IMR-90 (cell line): ENCODE measurements around the gene RNFT2. TPM values are rescaled to one million over a fixed set of nuclear protein-coding genes. Genes with fewer than 3 reads are reported as not detected.

Source experiments
- ATAC-seq: fragments of 200-7000 bp; cut with Tn5 transposase; 2 replicates; pipeline ENCODE4 v1.9.1; 2020; ENCODE audit warnings: low read depth, mild to moderate bottlenecking, moderate library complexity
- BruUV-seq: library from RNA; stranded (reverse); fragments of 400-500 nt; replicated peaks from 2 replicates; lab custom pipeline; 2021; lab: Mats Ljungman, UMichigan
- CTCF ChIA-PET: fragments of 300-600 bp; formaldehyde crosslinking; extraction: SDS; loops from one replicate; lab custom pipeline; 2021; ENCODE audit warnings: antibody characterized with exemption; lab: Yijun Ruan, JAX
- POLR2A ChIA-PET: fragments of 300-600 bp; sonication (Branson Sonifier 250); formaldehyde crosslinking; loops from one replicate; lab custom pipeline; 2022; ENCODE audit warnings: antibody characterized with exemption; ENCODE audit not compliant: unreplicated experiment; lab: Charles Lee
- DNase-seq: peaks from one replicate; pipeline ENCODE4 v3.0.0; 2013
- H2AFZ ChIP-seq: replicated peaks from 2 replicates; pipeline ENCODE3; 2013; ENCODE audit warnings: low read length, mild to moderate bottlenecking; ENCODE audit not compliant: poor library complexity
- H2AK5ac ChIP-seq: 2 replicates; pipeline ENCODE4 v1.6.1; 2013; ENCODE audit warnings: low read depth, low read length, inconsistent platforms
- H2AK9ac ChIP-seq: replicated peaks from 2 replicates; pipeline ENCODE3; 2013; ENCODE audit warnings: mild to moderate bottlenecking, low read depth, low read length, moderate library complexity; ENCODE audit not compliant: poor library complexity
- H2BK120ac ChIP-seq: 2 replicates; pipeline ENCODE4 v1.6.1; 2013; ENCODE audit warnings: low read depth, low read length, inconsistent platforms
- H2BK15ac ChIP-seq: 3 replicates; pipeline ENCODE4 v1.6.1; 2013; ENCODE audit warnings: low read depth, low read length, inconsistent platforms
- H2BK20ac ChIP-seq: 2 replicates; pipeline ENCODE4 v1.6.1; 2013; ENCODE audit warnings: low read depth, mild to moderate bottlenecking, inconsistent platforms, low read length, moderate library complexity
- H2BK5ac ChIP-seq: 2 replicates; pipeline ENCODE4 v1.6.1; 2013; ENCODE audit warnings: mild to moderate bottlenecking, low read depth, low read length, inconsistent platforms; ENCODE audit not compliant: poor library complexity, severe bottlenecking
- H3K14ac ChIP-seq: replicated peaks from 2 replicates; pipeline ENCODE4 v1.6.1; 2013; ENCODE audit warnings: low read depth, low read length, inconsistent platforms
- H3K18ac ChIP-seq: 2 replicates; pipeline ENCODE4 v1.6.1; 2013; ENCODE audit warnings: low read depth, low read length, control low read depth
- H3K23ac ChIP-seq: 2 replicates; pipeline ENCODE4 v1.6.1; 2013; ENCODE audit warnings: low read depth, low read length, inconsistent platforms
- H3K27ac ChIP-seq: 2 replicates; pipeline ENCODE4 v1.5.1; 2013; ENCODE audit warnings: mild to moderate bottlenecking, control low read depth, low read length; ENCODE audit not compliant: insufficient read depth
- H3K27me3 ChIP-seq: 2 replicates; pipeline ENCODE4 v1.6.1; 2013; ENCODE audit warnings: low read length; ENCODE audit not compliant: control insufficient read depth, insufficient read depth
- H3K36me3 ChIP-seq: 2 replicates; pipeline ENCODE4 v1.6.1; 2013; ENCODE audit warnings: low read length, mixed read lengths; ENCODE audit not compliant: control insufficient read depth, insufficient read depth
- H3K4ac ChIP-seq: 2 replicates; pipeline ENCODE4 v1.6.1; 2013; ENCODE audit warnings: low read depth, low read length, inconsistent platforms
- H3K4me1 ChIP-seq: 2 replicates; pipeline ENCODE4 v1.6.1; 2013; ENCODE audit warnings: low read length, mixed read lengths; ENCODE audit not compliant: control insufficient read depth, insufficient read depth
- H3K4me2 ChIP-seq: 2 replicates; pipeline ENCODE4 v1.6.1; 2013; ENCODE audit warnings: low read depth, mild to moderate bottlenecking, control low read depth, low read length, moderate library complexity
- H3K4me3 ChIP-seq: 2 replicates; pipeline ENCODE4 v1.5.1; 2013; ENCODE audit warnings: low read depth, mild to moderate bottlenecking, control low read depth, low read length, moderate library complexity; ENCODE audit not compliant: insufficient read depth
- H3K56ac ChIP-seq: 2 replicates; pipeline ENCODE4 v1.6.1; 2013; ENCODE audit warnings: low read length, inconsistent platforms; ENCODE audit not compliant: insufficient read depth; ENCODE audit errors: extremely low read depth
- H3K79me1 ChIP-seq, 2 experiments: 2 replicates each; pipeline ENCODE4 v1.6.1; 2013; ENCODE audit warnings: low read length in 2 of 2, inconsistent platforms in 1 of 2, low read depth in 1 of 2
- H3K9ac ChIP-seq: 2 replicates; pipeline ENCODE4 v1.6.1; 2013; ENCODE audit warnings: low read depth, low read length, control low read depth
- H3K9me1 ChIP-seq: 2 replicates; pipeline ENCODE4 v1.6.1; 2013; ENCODE audit warnings: low read length, inconsistent platforms; ENCODE audit not compliant: insufficient read depth
- H3K9me3 ChIP-seq: 2 replicates; pipeline ENCODE4 v1.6.1; 2013; ENCODE audit warnings: low read length; ENCODE audit not compliant: control insufficient read depth, insufficient read depth
- H4K20me1 ChIP-seq: 2 replicates; pipeline ENCODE4 v1.6.1; 2013; ENCODE audit warnings: low read length, inconsistent platforms; ENCODE audit not compliant: insufficient read depth
- H4K5ac ChIP-seq: 2 replicates; pipeline ENCODE4 v1.6.1; 2013; ENCODE audit warnings: mild to moderate bottlenecking, low read depth, low read length, control low read depth
- H4K8ac ChIP-seq, 2 experiments: 2 replicates each; pipeline ENCODE4 v1.6.1; 2013; ENCODE audit warnings: low read depth in 2 of 2, low read length in 2 of 2, control low read depth in 1 of 2, inconsistent platforms in 1 of 2
- H4K91ac ChIP-seq: 2 replicates; pipeline ENCODE4 v1.6.1; 2013; ENCODE audit warnings: low read depth, low read length, inconsistent platforms; ENCODE audit not compliant: insufficient read depth
- MAZ ChIP-seq: IDR thresholded peaks from 2 replicates; pipeline ENCODE4 v1.6.1; 2012; ENCODE audit warnings: low read depth, mild to moderate bottlenecking, low read length, improper control_type of control experiment, moderate library complexity, borderline replicate concordance
- MXI1 ChIP-seq: IDR thresholded peaks from 2 replicates; pipeline ENCODE4 v1.6.1; 2012; ENCODE audit warnings: low read depth, mild to moderate bottlenecking, low read length, moderate library complexity, borderline replicate concordance
- WGBS, 2 experiments: methylation state at CpG; one replicate each; pipeline versions ENCODE4 v1.1.5 to v1.1.7; 2013; ENCODE audit warnings: missing lambda C conversion rate in 2 of 2; ENCODE audit not compliant: insufficient read length in 1 of 2; ENCODE audit errors: extremely low coverage in 2 of 2; 5-methylcytosine and 5-hydroxymethylcytosine counted together
- dilution Hi-C: fragments of 300-500 bp; cut with HindIII; formaldehyde crosslinking; loops from one replicate; pipeline ENCODE4 v1.14.3; 2018; ENCODE audit warnings: low sequenced_read_pairs; ENCODE audit not compliant: unreplicated experiment
- in situ Hi-C: fragments of 300-500 bp; cut with MboI; formaldehyde crosslinking; loops from 3 replicates; pipeline ENCODE4 v1.14.3; 2019; ENCODE audit warnings: low sequenced_read_pairs, inconsistent platforms, mixed read lengths
- intact Hi-C: fragments of 100-400 bp; cut with micrococcal nuclease; formaldehyde crosslinking; loops from 2 replicates; pipeline ENCODE4 v1.10.0; 2022
- polyA plus RNA-seq, 3 experiments: library from polyadenylated mRNA; depleted of rRNA; stranded (reverse); fragments of >200 nt; gene quantifications; 2 replicates each; pipeline ENCODE4 v1.2.3, GENCODE V29; 2012; ENCODE audit warnings: low replicate concordance in 1 of 3
- total RNA-seq: library from RNA; depleted of rRNA; stranded (reverse); fragments of >200 nt; gene quantifications from 2 replicates; pipeline ENCODE4 v1.2.3, GENCODE V29; 2012

RNFT2 gene
- total and polyA plus RNA-seq, 2 of the 4 experiments (the other 2 are of a cell fraction), result 1.6 to 2.3 TPM

- 0 out of 2 replicates have a peak, but pooled peaks cover 3% of the 10 kb centered on the region for H3K27me3 ChIP-seq
- dilution Hi-C loops (no loop called here), intact Hi-C loops (no loop called here), in situ Hi-C loops (no loop called here)
- H3K9ac ChIP-seq, result no peak overlapping the region
- no peak overlapping the region for H4K8ac ChIP-seq
- H3K23ac ChIP-seq, result no peak overlapping the region
- H3K18ac ChIP-seq, result no peak overlapping the region
- H3K79me1 ChIP-seq, result no peaks in the 10 kb centered on the region
- no peak overlapping the region for H2AK9ac ChIP-seq
- H3K9me3 ChIP-seq, result no peaks in the 10 kb centered on the region
- H2BK15ac ChIP-seq, result no peak overlapping the region
- no peak overlapping the region for H3K4me2 ChIP-seq
- H4K91ac ChIP-seq, result no peak overlapping the region
- H3K27ac ChIP-seq, result no peak overlapping the region
- peaks cover 10% of the 10 kb centered on the region for H3K9me1 ChIP-seq
- no peak overlapping the region for H3K4ac ChIP-seq
- H3K36me3 ChIP-seq, result no peaks in the 10 kb centered on the region
- H3K14ac ChIP-seq, result no peak overlapping the region
- no peaks in the 10 kb centered on the region for H4K20me1 ChIP-seq
- no peak overlapping the region for H3K56ac ChIP-seq
- no CpG with 5 or more reads among the region's 2 CpGs for WGBS, 2 experiments
- POLR2A ChIA-PET, result no interaction called here
- no TSS peak for BruUV-seq
- no peak overlapping the region for H2BK20ac ChIP-seq
- H3K4me1 ChIP-seq, result peaks cover 3% of the 10 kb centered on the region
- no peak for TF ChIP-seq MAZ
- TF ChIP-seq MXI1, result no peak
- ATAC-seq (no peak), DNase-seq (no peak)
- no peak overlapping the region for H4K5ac ChIP-seq
- no peak overlapping the region for H2BK5ac ChIP-seq
- CTCF ChIA-PET, result no interaction called here
- H3K4me3 ChIP-seq, result no peak overlapping the region
- H2BK120ac ChIP-seq, result no peak overlapping the region
- no peak overlapping the region for H2AFZ ChIP-seq
- no peak overlapping the region for H2AK5ac ChIP-seq
Measured at GRCh38 chr12:116867523-116867922, 129.4 kb downstream of the RNFT2 start.
